Retinal pigment epithelial cell (primary cell): ENCODE measurements around the gene CTTNBP2.

ENCODE experiments used
- DNase-seq: peaks from one replicate; pipeline ENCODE4 v3.0.0-alpha.2; 2010; ENCODE audit warnings: low read depth
- H3K4me3 ChIP-seq: 2 replicates; pipeline ENCODE4 v1.5.1; 2011; ENCODE audit warnings: mild to moderate bottlenecking, low read length, control low read depth, moderate library complexity
- CTCF ChIP-seq: conservative IDR thresholded peaks from 2 replicates; pipeline ENCODE4 v1.5.1; 2011; ENCODE audit warnings: low read depth, low read length, control low read depth, inconsistent platforms

Gene CTTNBP2

GRCh38 chr7:117888627-117889026 lies 15.4 kb upstream of the CTTNBP2 start:
- no peak for DNase-seq
- H3K4me3 ChIP-seq, result no peak overlapping the region
- TF ChIP-seq CTCF, result no peak

- H3K4me3 ChIP-seq, result no peak overlapping the region
- no peak for DNase-seq
- no peak for TF ChIP-seq CTCF
Measured at GRCh38 chr7:117882594-117882993, 9.4 kb upstream of the CTTNBP2 start.

GRCh38 chr7:117876761-117877160 lies 3.5 kb upstream of the CTTNBP2 start:
- no peak for TF ChIP-seq CTCF
- no peak overlapping the region for H3K4me3 ChIP-seq
- DNase-seq, result peak; percentile 41

- DNase-seq, result no peak
Measured at GRCh38 chr7:117875566-117875965, 2.3 kb upstream of the CTTNBP2 start.

GRCh38 chr7:117874191-117874700 lies 1.0 kb upstream of the CTTNBP2 start:
- no peak overlapping the region for H3K4me3 ChIP-seq
- TF ChIP-seq CTCF, result no peak
- DNase-seq, result no peak

More at GRCh38 chr7:117875566-117875965, 2.3 kb upstream of the CTTNBP2 start:
- TF ChIP-seq CTCF, result peak; percentile 44
- H3K4me3 ChIP-seq, result no peak overlapping the region

- peak; percentile 23 for TF ChIP-seq CTCF
- peak overlapping the region; percentile 80 for H3K4me3 ChIP-seq
- DNase-seq, result no peak
Measured at GRCh38 chr7:117872561-117873309, 506 bp downstream of the CTTNBP2 start.
